ENCODE results near the gene GIT1.
"Not testable (repeated sequence)": the region's sequence is repeated elsewhere in the genome, so short reads cannot be mapped to it uniquely, and the experiment has no call there.

GIT1 gene

DNA sequence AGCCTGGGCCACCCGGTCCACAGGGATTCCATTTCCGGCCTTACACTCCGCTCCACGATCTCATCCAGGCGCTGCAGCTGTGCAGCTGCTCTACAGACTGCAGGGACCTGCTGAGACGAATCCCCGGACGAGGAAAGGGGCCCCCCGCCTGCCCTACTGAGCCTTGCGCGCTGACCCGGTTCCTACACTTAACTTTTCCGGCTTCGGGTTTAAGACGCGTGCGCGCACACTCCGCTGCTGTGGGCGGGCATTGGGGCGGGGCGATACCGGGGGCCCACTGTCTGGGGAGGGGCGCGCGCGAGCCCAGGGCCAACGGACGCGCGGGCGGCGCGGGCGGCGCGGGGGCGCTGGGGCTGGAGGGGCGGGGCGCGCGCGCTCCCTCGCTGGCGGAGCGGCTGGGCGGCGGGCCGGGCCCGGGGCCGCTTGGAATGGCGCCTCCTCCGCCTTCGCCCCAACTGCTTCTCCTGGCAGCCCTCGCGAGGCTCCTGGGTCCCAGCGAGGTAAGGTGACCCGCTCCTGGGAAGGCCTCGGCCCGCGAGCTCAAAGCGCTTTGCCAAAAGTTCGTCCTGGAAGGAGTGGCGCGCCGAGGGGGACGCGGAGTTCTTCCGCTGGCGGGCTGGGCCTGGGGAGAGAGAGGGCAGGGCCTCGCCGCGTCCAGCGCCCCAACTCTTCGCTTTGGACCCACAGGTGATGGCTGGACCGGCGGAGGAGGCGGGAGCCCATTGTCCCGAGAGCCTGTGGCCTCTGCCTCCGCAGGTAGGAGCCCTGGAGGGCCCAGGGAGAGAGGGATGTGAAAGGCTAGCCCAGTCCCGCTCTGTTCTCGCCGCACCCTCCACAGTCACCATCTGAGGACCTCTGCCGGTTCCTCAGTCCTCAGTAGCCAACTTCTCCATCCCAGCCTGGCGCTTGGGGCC, 20.9 kb downstream of the GIT1 start, which contains the start of gene TP53I13:
Gene TP53I13 (plus strand): TSS at position 371 of the 914 bp plus-strand sequence. CDS start 58 bp downstream, at position 429.
- H3K9me3 Mint-ChIP-seq: no peaks in the 10 kb centered on the region
- peaks cover 38% of the 10 kb centered on the region for H3K36me3 Mint-ChIP-seq (ENCODE audit: insufficient read depth)
- peak within 1 kb of the TSS; percentile 97 to 99 for H3K4me3 Mint-ChIP-seq
- peaks cover 30 to 34% of the 10 kb centered on the region in 2 donors for H3K4me1 Mint-ChIP-seq (ENCODE audit: low read depth in 2 of 2)
- DNase-seq (peak; percentile 73 to 77 (median 74)), ATAC-seq (replicated peaks) (peak; percentile 50)
- peak within 1 kb of the TSS; percentile 79 to 91 for H3K27ac Mint-ChIP-seq
- no peaks in the 10 kb centered on the region for H3K27me3 Mint-ChIP-seq

DNA sequence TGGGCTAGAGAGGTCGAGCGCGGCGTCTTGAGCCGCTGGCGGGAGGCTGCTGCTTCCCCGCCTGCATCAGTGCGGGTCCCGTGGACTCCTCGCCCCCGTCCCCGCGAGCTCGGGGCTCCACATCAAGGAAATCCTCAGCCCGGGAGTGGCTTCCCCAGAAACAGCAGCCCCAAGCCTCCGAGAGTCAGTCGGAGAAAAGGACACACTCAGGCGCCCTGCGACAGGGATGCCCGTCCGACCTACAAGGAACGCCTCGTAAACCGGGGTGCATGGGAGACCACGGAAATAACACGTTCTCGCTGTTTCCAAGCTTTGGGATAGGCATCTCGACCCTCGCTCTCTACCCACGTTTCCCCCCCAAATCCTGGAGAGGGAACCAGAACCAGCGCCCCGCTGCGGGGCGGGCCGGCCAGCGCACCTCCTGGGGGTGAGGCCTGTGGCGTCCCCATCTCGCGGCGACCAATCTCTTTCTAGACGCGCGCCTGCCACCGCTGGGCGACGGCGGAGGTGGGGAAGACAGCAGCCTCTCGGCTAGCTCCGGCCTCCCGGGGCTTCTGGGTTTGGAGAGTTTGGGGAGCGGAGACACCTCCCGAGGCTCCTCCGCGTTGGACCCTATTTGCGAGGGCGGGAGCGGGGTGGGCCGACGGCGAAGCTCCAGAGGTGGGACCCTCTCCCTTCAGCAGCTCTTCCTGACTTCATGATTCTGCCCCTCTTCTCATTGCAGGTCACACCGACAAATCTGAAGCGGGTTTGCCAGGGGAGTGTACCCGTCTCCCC, 21.7 kb downstream of the GIT1 start:
- Mint-ChIP-seq H3K9me3 (no peaks in the 10 kb centered on the region), H3K27ac (peak overlapping the region; percentile 79 to 91), H3K36me3 (ENCODE audit: insufficient read depth) (peaks cover 36% of the 10 kb centered on the region), H3K4me1 (ENCODE audit: low read depth in 2 of 2) (peaks cover 32 to 35% of the 10 kb centered on the region in 2 donors), H3K4me3 (peak overlapping the region; percentile 97 to 99), H3K27me3 (no peaks in the 10 kb centered on the region)
- DNase-seq (peak; percentile 69 to 71 (median 71)), ATAC-seq (replicated peaks) (peak; percentile 58)

DNA sequence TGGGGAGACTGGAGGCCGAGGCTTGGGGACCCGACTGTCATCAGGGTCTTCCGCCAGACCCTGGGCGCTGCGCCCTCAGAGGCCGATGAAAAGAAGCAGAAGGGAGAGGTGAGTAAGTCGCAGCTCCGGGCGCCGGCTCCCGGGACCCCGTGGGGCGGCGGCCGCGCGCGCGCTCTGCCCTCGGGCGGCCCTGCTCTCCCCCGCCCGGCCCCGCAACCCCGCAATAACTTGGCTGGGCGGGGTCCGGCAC, 22.2 kb downstream of the GIT1 start:
- Mint-ChIP-seq H3K36me3 (ENCODE audit: insufficient read depth) (peaks cover 36% of the 10 kb centered on the region), H3K9me3 (no peaks in the 10 kb centered on the region), H3K4me3 (peak overlapping the region; percentile 97 to 99), H3K27me3 (no peaks in the 10 kb centered on the region), H3K4me1 (ENCODE audit: low read depth in 2 of 2) (peaks cover 37 to 38% of the 10 kb centered on the region in 2 donors), H3K27ac (peak overlapping the region in 1 of 2 donors; percentile 91)
- ATAC-seq (replicated peaks): peak; percentile 7
- no peak for DNase-seq

DNA sequence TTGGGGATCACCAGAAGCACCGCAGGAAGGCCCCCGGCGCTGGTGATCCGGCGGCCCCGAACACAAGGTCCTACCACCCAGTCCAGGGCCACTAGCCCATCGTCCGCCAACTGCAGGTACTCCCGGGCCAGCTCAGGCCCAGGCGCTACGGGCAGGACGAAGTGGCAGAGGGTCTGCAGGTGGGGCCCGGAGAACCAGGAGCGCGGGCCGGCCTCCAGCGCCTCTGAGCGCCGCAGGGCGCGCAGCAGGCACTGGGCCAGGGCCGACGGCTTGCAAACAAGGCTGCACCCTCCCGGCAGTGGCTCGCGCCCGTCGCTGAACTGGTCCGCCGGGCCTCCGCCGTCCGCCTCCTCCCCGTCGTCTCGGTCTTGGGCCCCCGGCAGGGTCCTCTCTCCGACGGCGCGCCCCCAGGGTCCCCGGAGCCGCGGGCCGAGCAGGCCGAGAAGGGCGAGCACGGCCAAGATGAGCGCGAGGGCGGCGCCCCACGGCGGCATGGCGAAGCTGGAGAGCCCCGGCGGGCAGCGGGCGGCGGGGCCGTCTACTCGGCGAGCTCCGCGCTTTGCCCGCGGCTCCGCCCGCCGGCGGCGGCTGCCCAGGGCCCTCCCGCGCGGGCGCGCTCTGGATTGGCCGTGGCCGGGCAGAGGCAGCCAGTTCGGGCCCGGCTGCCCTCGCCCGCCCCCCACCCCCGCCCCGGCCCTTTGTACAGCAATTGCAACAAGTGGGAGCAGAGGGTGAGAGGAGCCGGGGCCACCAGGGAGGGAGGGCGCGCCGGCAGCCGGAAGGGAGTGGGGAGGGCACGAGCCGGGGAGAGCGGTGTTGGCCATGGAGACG, 22.8 kb downstream of the GIT1 start, which contains the start of gene ABHD15:
Gene ABHD15 (minus strand): TSS at position 565 of the 831 bp plus-strand sequence. CDS start 71 bp downstream, at position 494.
- ATAC-seq (replicated peaks): peak; percentile 35
- Mint-ChIP-seq H3K27ac (peak within 1 kb of the TSS; percentile 79 to 93), H3K4me3 (peak within 1 kb of the TSS; percentile 97 to 99), H3K4me1 (ENCODE audit: low read depth in 2 of 2) (peaks cover 38 to 42% of the 10 kb centered on the region in 2 donors), H3K27me3 (no peaks in the 10 kb centered on the region), H3K9me3 (no peaks in the 10 kb centered on the region), H3K36me3 (ENCODE audit: insufficient read depth) (peaks cover 41% of the 10 kb centered on the region)
- peak; percentile 51 to 61 (median 56) for DNase-seq

DNA sequence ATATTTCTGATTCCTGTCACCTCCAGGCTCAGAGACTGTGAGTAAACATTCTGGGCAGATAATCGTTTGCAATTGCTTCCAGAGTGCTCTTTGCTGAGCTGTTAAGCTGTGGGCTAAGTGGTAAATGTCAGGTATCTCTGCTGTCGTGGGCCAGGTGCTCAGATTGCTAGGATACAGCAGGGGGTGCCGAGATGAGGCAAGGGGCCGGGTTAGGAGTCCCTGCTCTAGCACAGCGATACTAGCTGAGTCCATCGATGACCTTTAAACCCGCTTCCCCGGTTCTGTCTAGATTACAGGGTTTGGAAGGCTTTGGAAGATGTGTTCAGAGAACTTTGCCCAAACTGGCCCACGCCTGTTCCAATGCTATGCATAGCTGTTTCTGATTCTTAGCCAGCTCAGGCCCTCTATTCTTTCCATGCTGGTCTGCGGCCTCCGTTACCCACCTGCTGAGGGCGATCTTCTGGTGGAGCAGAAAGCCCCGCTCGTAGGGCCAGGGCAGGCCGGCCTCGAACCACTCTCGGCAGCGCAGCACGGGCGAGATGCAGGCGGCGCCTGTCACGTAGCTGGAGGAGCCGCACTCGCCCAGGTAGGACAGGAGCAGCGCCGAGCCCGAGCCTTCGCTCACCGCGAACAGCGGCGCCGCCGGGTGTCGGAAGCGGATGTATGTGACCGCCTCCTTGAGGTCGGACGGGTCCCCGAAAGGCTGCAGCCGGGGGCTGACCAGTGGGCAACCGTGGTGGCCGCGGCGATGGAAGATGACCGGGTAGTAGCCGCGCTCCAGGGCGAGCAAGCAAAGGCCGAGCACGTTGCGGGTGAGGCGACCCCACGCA, 23.6 kb downstream of the GIT1 start:
- Mint-ChIP-seq H3K4me1 (ENCODE audit: low read depth in 2 of 2) (peaks cover 36 to 40% of the 10 kb centered on the region in 2 donors), H3K27me3 (no peaks in the 10 kb centered on the region), H3K9me3 (no peaks in the 10 kb centered on the region), H3K27ac (peak overlapping the region; percentile 79 to 93), H3K4me3 (peak overlapping the region; percentile 97 to 99), H3K36me3 (ENCODE audit: insufficient read depth) (peaks cover 43% of the 10 kb centered on the region)
- ATAC-seq (replicated peaks): peak; percentile 32
- DNase-seq: peak; percentile 56 to 57 (median 57)

DNA sequence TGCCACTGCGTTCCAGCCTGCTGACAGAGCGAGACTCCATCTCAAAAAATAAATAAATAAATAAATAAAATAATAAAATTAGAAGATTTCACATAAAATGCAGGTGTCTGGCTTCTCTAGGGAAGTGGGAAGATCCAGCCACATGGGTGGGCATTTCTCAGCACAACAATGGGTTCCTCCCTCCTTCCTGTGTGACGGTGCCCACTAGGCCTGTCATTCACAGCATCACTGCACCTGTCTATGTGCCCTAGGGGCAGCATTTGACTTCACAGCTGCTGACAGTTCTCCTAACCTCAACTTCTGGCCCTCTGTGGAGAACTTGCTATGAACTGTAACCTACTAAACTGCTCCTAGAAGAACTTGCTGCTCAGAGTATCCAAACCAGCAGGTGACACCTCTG, 25.6 kb downstream of the GIT1 start:
- Mint-ChIP-seq H3K36me3 (ENCODE audit: insufficient read depth) (peaks cover 43% of the 10 kb centered on the region), H3K4me1 (ENCODE audit: low read depth in 2 of 2) (peaks cover 26 to 35% of the 10 kb centered on the region in 2 donors), H3K27ac (peak overlapping the region; percentile 81 to 93), H3K27me3 (no peaks in the 10 kb centered on the region), H3K9me3 (no peaks in the 10 kb centered on the region), H3K4me3 (peak overlapping the region; percentile 97 to 99)
- peak in 2 of 3 experiments; percentile 33 to 37 for DNase-seq
- ATAC-seq (replicated peaks): peak; percentile 24

DNA sequence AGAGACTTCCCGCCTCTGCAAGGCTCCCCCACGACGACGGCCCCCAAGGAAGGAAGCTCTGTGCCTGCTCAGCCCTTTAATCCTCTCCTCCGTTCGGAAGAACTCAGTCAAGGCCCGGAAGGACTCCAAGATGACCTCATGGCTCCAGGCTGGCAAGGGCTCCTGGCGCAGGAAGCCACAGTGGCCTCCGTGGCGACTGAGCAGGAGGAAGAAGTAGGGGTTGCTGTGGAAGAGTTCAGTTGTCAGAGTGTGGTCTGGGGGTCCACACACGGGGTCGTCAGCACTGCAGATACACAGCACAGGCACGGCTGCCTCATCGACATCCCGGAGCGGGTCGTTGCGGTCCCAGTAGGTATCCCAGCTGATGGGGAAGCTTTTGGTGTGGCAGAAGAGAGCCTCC, 26.8 kb downstream of the GIT1 start:
- Mint-ChIP-seq H3K27ac (peak overlapping the region; percentile 69 to 94), H3K36me3 (ENCODE audit: insufficient read depth) (peaks cover 33% of the 10 kb centered on the region), H3K9me3 (no peaks in the 10 kb centered on the region), H3K4me3 (peak overlapping the region in 1 of 2 donors; percentile 74), H3K27me3 (no peaks in the 10 kb centered on the region), H3K4me1 (ENCODE audit: low read depth in 2 of 2) (peaks cover 31 to 38% of the 10 kb centered on the region in 2 donors)
- DNase-seq (no peak), ATAC-seq (replicated peaks) (no peak)

DNA sequence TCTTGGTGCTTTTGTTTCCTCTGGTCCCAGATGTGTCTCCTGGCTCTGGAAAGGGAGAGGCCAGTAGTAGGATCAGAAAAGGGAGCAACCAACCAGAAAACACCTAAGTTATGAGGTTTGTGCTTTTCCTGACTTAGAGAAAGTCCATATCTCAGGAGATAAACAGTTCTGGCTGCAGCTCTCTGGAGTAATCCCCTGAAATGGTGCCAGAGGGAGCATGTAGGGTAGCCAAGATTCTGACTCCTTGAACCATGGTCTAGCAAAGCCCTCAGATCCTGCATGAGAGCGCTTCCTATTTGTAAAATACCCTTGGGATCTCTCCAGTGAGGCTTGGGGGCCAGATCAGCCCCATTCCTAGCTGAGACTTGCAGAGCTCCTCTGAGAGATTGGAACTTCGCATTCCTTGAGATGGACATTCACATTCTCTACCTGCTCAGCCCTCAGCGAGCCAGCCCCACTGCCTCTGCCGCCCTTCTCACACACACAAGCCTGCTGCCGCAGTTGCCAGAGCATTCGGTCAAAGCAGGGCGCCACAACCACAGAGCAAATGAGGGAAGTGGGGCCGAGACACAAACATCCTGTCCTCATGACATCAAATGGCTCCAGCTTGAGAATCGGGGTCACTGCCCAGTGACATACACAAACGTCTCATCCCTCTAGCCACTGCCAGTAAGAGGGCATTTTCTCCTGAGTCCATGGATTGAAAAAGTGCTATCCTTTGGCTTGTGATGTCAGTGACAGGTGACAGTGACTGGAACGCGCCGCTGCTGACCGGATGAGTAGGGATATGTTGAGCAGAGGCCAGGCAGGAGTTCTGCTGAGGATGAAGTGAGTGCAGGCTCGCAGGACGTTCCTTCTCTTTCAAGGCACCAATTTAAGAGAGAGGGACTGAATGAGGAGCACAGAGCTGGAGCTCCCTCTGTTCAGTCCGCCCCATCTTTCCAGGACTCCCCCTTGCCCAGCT, 27.6 kb downstream of the GIT1 start:
- Mint-ChIP-seq H3K27ac (peak overlapping the region; percentile 69 to 94), H3K9me3 (no peaks in the 10 kb centered on the region), H3K4me3 (peak overlapping the region; percentile 29 to 74), H3K36me3 (ENCODE audit: insufficient read depth) (peaks cover 31% of the 10 kb centered on the region), H3K27me3 (no peaks in the 10 kb centered on the region), H3K4me1 (ENCODE audit: low read depth in 2 of 2) (peaks cover 39 to 46% of the 10 kb centered on the region in 2 donors)
- peak; percentile 34 for ATAC-seq (replicated peaks)
- DNase-seq: peak in 2 of 3 experiments; percentile 23 to 33

DNA sequence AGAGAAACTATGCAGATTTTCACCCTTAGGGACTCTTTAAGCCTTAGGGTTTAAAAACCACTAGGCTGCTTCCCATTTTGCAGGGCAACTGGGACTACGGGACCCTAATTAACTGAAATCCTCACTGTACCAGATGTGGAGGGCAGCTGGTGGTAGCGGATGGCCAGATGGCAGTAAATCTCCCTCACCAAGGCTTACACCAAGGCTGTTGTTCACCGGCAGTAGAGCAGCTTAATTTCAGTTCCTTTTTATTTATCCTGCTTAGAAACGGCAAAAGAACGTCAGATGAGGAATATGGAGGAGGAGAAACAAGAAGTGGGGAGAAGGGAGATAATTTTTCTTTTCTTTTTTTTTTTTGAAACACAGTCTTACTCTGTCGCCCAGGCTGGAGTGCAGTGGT, 29.1 kb downstream of the GIT1 start:
- DNase-seq (no peak), ATAC-seq (replicated peaks) (no peak)
- no peaks in the 10 kb centered on the region for H3K27me3 Mint-ChIP-seq
- no peaks in the 10 kb centered on the region for H3K9me3 Mint-ChIP-seq
- H3K36me3 Mint-ChIP-seq (ENCODE audit: insufficient read depth): peaks cover 26% of the 10 kb centered on the region
- peak overlapping the region; percentile 85 to 94 for H3K27ac Mint-ChIP-seq
- peak overlapping the region in 1 of 2 donors; percentile 21 for H3K4me3 Mint-ChIP-seq
- H3K4me1 Mint-ChIP-seq (ENCODE audit: low read depth in 2 of 2): peaks cover 31 to 44% of the 10 kb centered on the region in 2 donors

DNA sequence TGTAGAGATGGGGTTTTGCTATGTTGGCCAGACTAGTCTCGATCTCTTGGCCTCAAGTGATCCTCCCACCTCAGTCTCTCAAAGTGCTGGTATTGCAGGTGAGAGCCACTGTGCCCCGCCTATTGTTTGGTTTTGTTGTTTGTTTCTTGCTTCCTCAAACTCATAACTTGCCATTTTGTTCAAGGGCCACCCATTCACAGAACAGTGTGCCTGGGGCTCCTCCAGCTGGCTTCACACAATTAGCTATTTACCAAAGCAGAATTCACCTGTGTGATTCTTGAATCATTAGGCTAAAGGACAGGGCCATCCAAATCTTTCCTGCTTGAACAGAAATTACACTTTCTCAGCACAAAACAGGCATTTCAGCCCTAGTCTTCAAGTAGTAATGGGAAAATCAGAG, 29.8 kb downstream of the GIT1 start:
- no peak for ATAC-seq (replicated peaks)
- H3K9me3 Mint-ChIP-seq: no peaks in the 10 kb centered on the region
- DNase-seq: no peak
- H3K4me3 Mint-ChIP-seq: no peak overlapping the region
- H3K4me1 Mint-ChIP-seq (ENCODE audit: low read depth in 2 of 2): peaks cover 31 to 44% of the 10 kb centered on the region in 2 donors
- peak overlapping the region; percentile 85 to 94 for H3K27ac Mint-ChIP-seq
- no peaks in the 10 kb centered on the region for H3K27me3 Mint-ChIP-seq
- H3K36me3 Mint-ChIP-seq (ENCODE audit: insufficient read depth): peaks cover 26% of the 10 kb centered on the region

DNA sequence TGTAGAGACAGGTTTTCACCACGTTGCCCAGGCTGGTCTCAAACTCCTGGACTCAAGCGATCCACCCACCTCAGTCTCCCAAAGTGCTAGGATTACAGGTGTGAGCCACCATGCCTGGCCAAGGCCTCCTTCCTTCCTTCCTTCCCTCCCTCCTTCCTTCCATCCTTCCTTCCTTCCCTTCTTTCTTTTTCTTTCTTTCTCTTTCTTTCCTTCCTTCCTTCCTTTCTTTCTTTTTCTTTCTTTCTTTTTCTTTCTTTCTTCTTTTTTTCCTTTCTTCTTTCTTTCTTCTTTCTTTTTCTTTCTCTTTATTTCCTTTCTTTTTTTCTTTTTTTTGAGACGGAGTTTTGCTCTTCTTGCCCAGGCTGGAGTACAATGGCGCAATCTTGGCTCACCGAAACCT, 31.3 kb downstream of the GIT1 start:
- peaks cover 24 to 38% of the 10 kb centered on the region in 2 donors for H3K4me1 Mint-ChIP-seq (ENCODE audit: low read depth in 2 of 2)
- H3K27ac Mint-ChIP-seq: peak overlapping the region; percentile 76 to 81
- not testable (repeated sequence) for H3K27me3 Mint-ChIP-seq; H3K4me3 Mint-ChIP-seq; H3K9me3 Mint-ChIP-seq; ATAC-seq (replicated peaks); DNase-seq
- peaks cover 20% of the 10 kb centered on the region for H3K36me3 Mint-ChIP-seq (ENCODE audit: insufficient read depth)
